Coronary artery (tissue), 2 donors: Measurements from ENCODE around the gene ST8SIA6.

Experiments used
- DNase-seq: peaks from one replicate; pipeline ENCODE4 v3.0.0-alpha.2; 2017; ENCODE audit warnings: low spot score
- H3K27ac ChIP-seq, 2 donors: fragments of 200-600 bp; sonication (generic); one replicate each; pipeline ENCODE4 v1.5.1; 2016 to 2019
- H3K4me3 ChIP-seq: fragments of 200-600 bp; sonication (generic); 2 replicates; pipeline ENCODE4 v1.5.1; 2016; ENCODE audit warnings: mild to moderate bottlenecking, moderate library complexity
- CTCF ChIP-seq: fragments of 200-600 bp; sonication (generic); IDR thresholded peaks from one replicate; pipeline ENCODE4 v1.5.1; 2019; ENCODE audit warnings: antibody characterized with exemption

ST8SIA6 gene

GRCh38 chr10:17276756-17277424 lies 177.5 kb downstream of the ST8SIA6 start:
- Histone ChIP-seq H3K27ac (no peak overlapping the region), H3K4me3 (no peak overlapping the region)
- DNase-seq, result no peak
- TF ChIP-seq CTCF, result no peak

GRCh38 chr10:17273403-17273802 lies 181.0 kb downstream of the ST8SIA6 start:
- DNase-seq, result no peak
- Histone ChIP-seq H3K27ac (no peak overlapping the region), H3K4me3 (no peak overlapping the region)
- TF ChIP-seq CTCF, result no peak

- Histone ChIP-seq H3K27ac (no peak overlapping the region), H3K4me3 (no peak overlapping the region)
- DNase-seq, result no peak
- TF ChIP-seq CTCF, result no peak
These were observed 181.7 kb downstream of the ST8SIA6 start for GRCh38 chr10:17272648-17273047.
